Measurements from ENCODE around the gene TPPP.
"Not testable (repeated sequence)": the region's sequence is repeated elsewhere in the genome, so short reads cannot be mapped to it uniquely, and the experiment has no call there.

The TPPP gene

DNA sequence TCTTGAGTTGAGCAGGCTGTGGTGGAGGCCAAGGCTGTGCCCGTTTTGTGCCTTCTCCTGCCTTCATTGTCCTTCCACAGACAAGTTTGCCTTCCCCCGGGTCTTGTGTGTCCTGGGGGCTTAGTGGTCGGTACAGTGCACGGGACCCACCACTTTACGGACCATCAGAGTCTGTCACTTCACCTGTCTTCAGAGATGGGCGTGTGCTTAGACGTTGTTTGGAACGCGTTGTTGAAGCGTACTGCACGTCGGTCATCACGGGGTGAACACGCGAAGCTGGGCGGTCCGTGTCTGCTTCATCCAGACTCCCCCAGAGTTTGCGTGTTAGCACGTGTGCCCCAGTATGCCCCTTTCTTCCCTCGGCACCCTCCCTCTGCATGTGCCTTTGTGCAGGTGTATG lies 56.2 kb downstream of the TPPP start:
- TF ChIP-seq, protein P1, sequence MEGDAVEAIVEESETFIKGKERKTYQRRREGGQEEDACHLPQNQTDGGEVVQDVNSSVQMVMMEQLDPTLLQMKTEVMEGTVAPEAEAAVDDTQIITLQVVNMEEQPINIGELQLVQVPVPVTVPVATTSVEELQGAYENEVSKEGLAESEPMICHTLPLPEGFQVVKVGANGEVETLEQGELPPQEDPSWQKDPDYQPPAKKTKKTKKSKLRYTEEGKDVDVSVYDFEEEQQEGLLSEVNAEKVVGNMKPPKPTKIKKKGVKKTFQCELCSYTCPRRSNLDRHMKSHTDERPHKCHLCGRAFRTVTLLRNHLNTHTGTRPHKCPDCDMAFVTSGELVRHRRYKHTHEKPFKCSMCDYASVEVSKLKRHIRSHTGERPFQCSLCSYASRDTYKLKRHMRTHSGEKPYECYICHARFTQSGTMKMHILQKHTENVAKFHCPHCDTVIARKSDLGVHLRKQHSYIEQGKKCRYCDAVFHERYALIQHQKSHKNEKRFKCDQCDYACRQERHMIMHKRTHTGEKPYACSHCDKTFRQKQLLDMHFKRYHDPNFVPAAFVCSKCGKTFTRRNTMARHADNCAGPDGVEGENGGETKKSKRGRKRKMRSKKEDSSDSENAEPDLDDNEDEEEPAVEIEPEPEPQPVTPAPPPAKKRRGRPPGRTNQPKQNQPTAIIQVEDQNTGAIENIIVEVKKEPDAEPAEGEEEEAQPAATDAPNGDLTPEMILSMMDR (IDR thresholded peaks at IDR 0.05; ENCODE audit: low read depth, low read length) = no peak
- no peak for DNase-seq (ENCODE audit: extremely low read depth, low read depth)

DNA sequence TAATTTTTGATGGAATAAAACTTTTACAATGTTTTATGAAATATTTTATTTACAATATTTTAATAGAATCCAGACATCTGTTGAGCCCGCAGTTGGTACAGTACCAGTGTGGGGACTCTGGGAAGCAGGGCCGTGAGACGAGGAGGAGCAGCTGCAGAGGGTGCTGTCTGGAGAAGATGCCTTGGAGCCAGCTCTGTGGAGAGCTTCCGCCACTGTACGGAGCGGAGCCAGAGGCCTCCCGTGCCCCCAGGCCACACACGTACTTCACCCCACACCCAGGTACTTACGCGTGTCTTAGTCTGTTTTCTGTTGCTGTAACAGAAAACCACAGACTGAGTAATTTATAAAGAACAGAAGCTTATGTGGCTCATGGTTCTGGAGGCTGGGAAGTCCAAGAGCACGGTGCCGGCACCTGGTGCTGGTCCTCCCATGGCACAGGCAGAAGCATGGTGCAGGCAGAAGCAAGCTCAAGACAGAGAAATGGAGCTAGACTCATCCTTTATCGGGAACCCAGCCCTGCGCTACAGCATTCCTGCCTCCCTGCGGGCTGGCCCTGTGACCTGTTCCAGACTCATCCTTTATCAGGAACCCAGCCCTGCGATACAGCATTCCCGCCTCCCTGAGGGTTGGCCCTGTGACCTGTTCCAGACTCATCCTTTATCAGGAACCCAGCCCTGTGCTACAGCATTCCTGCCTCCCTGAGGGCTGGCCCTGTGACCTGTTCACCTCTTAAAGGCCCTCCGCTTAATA lies 57.7 kb downstream of the TPPP start:
- TF ChIP-seq, protein P1 (IDR thresholded peaks at IDR 0.05; ENCODE audit: low read depth, low read length) = no peak
- no peak for DNase-seq (ENCODE audit: extremely low read depth, low read depth)

DNA sequence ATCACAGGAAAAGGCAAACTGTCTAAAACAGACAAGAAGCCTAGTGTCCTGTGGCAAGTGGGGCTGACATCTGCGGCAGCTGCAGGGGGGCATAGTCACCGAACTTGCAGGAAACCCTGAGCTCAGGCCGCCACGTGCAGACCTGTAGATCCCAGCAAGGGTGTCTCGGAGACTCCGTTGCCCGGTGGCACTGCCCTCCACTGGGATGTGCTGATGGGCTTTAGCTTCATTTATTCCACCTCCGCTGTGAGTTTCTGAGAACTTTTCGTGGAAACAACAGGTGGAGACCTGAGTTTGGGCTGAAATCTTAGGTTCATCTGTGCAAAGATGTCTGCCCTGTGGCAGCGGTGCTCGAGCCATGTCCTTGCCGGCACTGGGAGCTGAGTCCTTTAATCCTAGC lies 59.0 kb downstream of the TPPP start:
- no peak for DNase-seq (ENCODE audit: extremely low read depth, low read depth)
- TF ChIP-seq, protein P1 (IDR thresholded peaks at IDR 0.05; ENCODE audit: low read depth, low read length) = no peak

- TF ChIP-seq, protein P1 (IDR thresholded peaks at IDR 0.05; ENCODE audit: low read depth, low read length) = no peak
- no peak for DNase-seq (ENCODE audit: extremely low read depth, low read depth)
Observed at GRCh38 chr5:633501-633955, 59.6 kb downstream of the TPPP start.

DNA sequence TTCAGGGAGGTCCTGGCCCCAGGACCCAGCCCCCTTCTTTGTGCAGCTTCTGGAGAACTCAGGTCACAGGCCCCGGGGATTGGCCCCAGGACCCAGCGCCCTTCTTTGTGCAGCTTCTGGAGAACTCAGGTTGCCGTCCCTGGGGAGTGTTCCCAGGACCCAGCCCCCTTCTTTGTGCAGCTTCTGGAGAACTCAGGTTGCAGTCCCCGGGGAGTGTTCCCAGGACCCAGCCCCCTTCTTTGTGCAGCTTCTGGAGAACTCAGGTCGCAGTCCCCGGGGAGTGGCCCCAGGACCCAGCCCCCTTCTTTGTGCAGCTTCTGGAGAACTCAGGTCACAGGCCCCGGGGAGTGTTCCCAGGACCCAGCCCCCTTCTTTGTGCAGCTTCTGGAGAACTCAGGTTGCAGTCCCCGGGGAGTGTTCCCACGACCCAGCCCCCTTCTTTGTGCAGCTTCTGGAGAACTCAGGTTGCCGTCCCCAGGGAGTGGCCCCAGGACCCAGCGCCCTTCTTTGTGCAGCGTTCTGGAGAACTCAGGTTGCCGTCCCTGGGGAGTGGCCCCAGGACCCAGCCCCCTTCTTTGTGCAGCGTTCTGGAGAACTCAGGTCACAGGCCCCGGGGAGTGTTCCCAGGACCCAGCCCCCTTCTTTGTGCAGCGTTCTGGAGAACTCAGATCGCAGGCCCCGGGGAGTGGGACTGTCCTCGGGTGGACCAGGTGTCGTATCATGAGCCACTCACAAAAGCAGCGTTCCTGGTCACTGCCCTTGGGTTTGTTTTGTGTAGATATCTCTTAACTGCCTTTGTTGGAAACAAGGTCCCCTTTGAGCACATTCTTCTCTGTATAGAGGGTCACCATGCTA lies 64.6 kb downstream of the TPPP start:
- DNase-seq (ENCODE audit: extremely low read depth, low read depth) = not testable (repeated sequence)

DNA sequence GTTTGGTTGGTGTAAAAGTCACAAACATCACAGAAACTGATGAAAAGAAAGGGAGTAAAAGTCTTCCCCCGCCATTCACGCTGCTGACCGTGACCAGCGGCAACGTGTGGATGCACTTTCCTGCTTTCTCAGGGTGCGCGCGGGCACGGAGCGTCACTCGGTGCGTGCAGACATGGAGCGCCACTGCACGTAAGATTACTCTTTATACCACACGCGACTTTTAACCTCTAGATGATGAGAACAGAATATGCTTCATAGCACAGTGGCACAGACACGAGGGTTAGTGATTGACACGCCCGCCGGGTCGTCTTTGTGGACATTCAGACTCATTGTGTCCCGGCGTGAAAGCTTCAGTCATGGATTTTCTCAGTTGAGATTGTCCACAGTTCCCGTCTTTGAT lies 65.3 kb downstream of the TPPP start:
- TF ChIP-seq, protein P1 (IDR thresholded peaks at IDR 0.05; ENCODE audit: low read depth, low read length) = no peak
- no peak for DNase-seq (ENCODE audit: extremely low read depth, low read depth)

GRCh38 chr5:626850-627249 lies 66.3 kb downstream of the TPPP start:
- TF ChIP-seq, protein P1 (IDR thresholded peaks at IDR 0.05; ENCODE audit: low read depth, low read length) = no peak; the same call in none of the 2 replicates
- no peak for DNase-seq (ENCODE audit: extremely low read depth, low read depth)

Measured in AG09319 (cell line).